VCaP (cell line): Measurements from ENCODE around the gene SH3BP5L.
"Not testable (repeated sequence)": the region's sequence is repeated elsewhere in the genome, so short reads cannot be mapped to it uniquely, and the experiment has no call there.

Source experiments
- H3K27ac ChIP-seq: fragments of 450-650 bp; 2 replicates; pipeline ENCODE4 v1.5.1; 2017
- CTCF ChIP-seq: fragments of 450-650 bp; conservative IDR thresholded peaks from 2 replicates; pipeline ENCODE4 v1.5.1; 2017; ENCODE audit warnings: mild to moderate bottlenecking, moderate library complexity

SH3BP5L gene

DNA sequence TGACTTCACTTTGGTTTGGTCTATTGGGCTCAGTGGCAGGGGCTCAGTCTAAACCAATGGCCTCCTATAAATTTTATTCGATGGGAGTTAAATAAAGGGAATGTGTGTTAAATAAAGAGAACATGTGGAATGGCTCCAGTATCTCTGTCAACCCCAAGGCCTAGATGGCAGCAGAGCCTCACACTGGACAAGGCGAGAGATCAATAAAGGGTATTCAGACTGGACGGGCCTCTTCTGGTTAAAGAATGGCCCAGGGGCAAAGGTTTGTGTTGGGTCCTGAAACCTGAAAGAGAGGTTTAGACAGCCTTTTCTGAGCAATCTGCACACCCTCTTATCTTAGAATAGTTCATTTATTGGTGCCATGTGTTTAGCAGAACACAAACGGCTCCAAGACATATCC is 34.7 kb downstream of the SH3BP5L start:
- TF ChIP-seq CTCF: no peak
- H3K27ac ChIP-seq: no peak overlapping the region

DNA sequence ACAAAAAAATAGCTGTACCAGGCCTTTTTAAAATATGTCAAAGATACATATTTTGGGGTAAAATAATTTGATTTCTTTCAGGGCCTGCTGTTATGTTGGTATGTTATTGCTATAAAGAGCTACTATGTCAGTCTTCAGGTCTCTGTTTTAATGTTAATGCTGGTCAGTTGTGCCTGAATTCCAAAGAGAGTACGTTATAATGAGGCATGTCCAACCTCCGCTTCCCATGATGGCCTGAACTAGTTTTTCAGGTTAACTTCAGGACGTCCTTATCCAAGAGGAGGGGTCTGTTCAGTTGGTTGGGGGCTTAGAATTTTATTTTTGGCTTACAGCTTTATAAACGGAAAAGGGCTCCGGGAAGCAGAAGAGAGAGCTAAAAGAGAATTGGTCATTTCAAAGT is 35.3 kb downstream of the SH3BP5L start:
- H3K27ac ChIP-seq: no peak overlapping the region
- TF ChIP-seq CTCF: no peak

DNA sequence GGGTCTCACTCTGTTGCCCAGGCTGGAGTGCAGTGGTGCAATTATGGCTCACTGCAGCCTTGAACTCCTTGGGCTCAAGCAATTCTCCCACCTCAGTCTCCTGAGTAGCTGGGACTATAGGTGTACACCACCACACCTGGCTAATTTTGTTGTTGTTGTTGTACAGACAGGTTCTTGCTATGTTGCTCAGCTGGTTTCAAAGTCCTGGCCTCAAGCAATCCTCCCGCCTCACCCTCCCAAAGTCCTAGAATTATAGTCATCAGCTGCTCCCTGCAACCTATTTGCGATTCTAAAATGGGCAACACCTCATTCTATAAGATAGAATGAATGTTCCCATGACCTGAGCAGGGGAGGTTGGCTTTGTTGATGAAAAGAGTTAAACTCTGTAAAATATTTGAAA is 36.4 kb downstream of the SH3BP5L start:
- H3K27ac ChIP-seq: not testable (repeated sequence)

DNA sequence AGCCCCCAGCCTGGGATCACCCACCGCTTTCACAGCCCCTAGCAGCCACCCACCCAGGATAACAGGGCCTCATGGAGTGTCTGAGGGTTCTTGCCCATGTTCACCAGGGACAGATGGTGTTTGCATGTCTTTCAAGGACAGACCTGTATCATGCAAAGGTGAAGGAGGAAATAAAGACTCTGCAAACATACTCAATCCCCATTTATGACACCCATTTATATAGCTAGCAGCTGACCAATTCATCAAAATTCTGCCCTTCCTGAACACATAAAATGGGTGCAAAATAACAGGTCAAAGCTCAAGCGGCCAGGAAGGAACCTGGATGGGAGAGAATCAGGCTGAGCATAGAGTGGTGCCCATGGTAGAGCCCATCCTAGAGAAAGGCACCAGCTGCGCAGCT is 37.4 kb downstream of the SH3BP5L start:
- no peak overlapping the region for H3K27ac ChIP-seq
- TF ChIP-seq CTCF: no peak

DNA sequence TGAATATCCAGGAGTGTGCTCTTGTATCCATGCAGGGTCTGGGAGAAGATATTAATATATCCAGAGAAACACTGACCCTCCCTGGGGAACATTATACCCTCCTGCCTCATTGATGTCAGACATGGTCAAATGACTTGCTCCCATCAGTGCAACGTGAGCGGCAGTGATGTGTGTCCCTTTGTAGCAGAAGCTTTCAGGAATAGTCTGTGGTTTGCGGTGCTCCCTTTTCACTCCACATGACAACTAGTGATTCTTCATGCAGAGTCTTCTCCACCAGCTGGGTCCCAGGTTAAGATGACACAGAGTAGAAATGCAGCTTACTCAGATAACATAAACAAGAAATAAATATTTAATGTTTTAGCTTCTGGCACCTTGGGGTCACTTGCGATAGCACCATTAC is 38.3 kb downstream of the SH3BP5L start:
- no peak for TF ChIP-seq CTCF
- no peak overlapping the region for H3K27ac ChIP-seq

- TF ChIP-seq CTCF: no peak
- H3K27ac ChIP-seq: no peak overlapping the region
Observed at GRCh38 chr1:248786156-248786555, 39.6 kb downstream of the SH3BP5L start.

- H3K27ac ChIP-seq: no peak overlapping the region
- no peak for TF ChIP-seq CTCF
Observed at GRCh38 chr1:248783367-248783766, 42.3 kb downstream of the SH3BP5L start.

DNA sequence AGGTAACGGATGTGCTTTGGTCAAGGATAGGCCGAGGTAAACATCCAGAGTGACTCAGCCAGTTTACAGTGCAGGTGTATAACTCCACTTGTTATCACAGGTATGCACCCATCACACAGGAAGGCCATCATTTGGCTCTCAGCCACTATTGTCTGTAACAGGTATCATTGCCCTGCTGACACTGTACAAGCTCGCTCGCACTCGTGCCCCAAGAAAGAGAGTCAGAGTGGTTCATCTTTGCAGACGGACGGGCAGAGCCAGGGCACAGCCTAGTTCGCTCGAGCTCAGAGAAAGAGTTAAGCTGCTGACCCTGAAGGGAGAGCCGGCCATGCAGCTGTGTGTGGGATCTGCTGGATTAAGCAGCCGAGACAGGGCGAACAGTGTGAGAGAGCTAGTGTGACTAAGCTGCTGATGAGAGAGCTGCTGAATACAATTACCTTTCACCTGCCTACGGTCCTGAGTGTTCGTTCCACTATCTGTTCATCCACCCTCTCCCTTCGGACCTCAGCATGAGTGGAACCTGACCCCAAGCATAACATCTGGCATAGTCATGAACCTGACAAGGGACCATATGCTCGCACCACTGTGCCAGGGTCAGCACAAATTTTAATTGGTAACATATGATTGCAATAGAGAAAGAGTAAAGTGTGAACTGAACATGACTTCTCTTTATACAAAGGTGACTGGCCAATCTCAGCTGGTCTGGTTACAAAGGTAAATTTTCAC is 43.1 kb downstream of the SH3BP5L start:
- TF ChIP-seq CTCF: no peak
- no peak overlapping the region for H3K27ac ChIP-seq
